ENCODE measurements around the gene CHD2. TPM values are rescaled to one million over a fixed set of nuclear protein-coding genes. Genes with fewer than 3 reads are reported as not detected.

Gene CHD2
- total RNA-seq, 1 experiment from 2014 or later = 101 TPM

DNA sequence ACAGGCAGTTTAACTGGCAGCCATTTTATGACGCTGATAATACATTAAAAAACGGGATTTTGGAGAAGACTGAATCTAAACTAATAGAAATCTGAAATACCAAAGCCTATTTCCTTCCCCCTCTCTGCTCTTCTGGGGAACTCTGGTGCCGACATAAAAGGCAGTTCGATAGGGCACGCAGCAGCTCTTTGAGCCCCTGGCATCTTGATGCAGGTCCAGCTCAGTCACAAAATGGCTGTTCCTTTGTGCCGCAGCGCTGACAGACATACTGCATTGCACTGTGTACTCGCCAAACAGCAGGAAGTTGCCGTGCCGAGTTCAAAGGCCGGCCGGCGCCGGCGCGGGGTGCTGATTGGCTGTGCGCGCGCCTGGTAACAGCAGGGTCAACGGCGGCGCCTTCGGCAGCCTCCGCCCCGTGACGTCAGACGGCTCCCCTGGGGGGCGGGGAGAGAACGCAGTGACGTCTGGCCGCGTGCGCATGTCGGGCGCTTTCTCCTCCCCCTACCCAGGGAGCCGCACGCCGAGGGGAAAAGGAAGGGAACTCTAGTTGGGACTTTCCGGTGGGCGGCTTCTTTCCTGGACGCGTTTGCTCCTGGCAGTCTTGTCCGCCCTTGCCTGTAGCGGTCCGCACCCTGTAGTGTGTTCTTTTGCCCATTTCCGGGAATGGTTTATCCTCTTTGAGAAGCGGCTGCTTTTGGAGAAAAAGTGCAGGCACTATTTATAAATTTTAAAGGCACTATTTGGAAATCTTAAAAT, 4.0 kb downstream of the CHD2 start (continued):
- peak; percentile 95 for TF ChIP-seq ZNF416 (CRISPR knock-in tag; IDR thresholded peaks at IDR 0.05)
- TF ChIP-seq HMGA2 (CRISPR knock-in tag; IDR thresholded peaks at IDR 0.05) = no peak
- TF ChIP-seq ZNF219 (CRISPR knock-in tag; IDR thresholded peaks at IDR 0.05; ENCODE audit: borderline replicate concordance) = no peak
- TF ChIP-seq NFATC4 (CRISPR knock-in tag; IDR thresholded peaks at IDR 0.05) = peak; percentile 92
- no peak for TF ChIP-seq SMAD3 (CRISPR knock-in tag; IDR thresholded peaks at IDR 0.05; ENCODE audit: borderline replicate concordance)
- TF ChIP-seq ZNF121 (CRISPR knock-in tag; IDR thresholded peaks at IDR 0.05) = peak; percentile 98
- no peak for TF ChIP-seq NR2C2 (CRISPR knock-in tag; IDR thresholded peaks at IDR 0.05)
- TF ChIP-seq, protein P1, sequence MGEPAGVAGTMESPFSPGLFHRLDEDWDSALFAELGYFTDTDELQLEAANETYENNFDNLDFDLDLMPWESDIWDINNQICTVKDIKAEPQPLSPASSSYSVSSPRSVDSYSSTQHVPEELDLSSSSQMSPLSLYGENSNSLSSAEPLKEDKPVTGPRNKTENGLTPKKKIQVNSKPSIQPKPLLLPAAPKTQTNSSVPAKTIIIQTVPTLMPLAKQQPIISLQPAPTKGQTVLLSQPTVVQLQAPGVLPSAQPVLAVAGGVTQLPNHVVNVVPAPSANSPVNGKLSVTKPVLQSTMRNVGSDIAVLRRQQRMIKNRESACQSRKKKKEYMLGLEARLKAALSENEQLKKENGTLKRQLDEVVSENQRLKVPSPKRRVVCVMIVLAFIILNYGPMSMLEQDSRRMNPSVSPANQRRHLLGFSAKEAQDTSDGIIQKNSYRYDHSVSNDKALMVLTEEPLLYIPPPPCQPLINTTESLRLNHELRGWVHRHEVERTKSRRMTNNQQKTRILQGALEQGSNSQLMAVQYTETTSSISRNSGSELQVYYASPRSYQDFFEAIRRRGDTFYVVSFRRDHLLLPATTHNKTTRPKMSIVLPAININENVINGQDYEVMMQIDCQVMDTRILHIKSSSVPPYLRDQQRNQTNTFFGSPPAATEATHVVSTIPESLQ (CRISPR knock-in tag; IDR thresholded peaks at IDR 0.05) = no peak
- TF ChIP-seq FOXP1 (CRISPR knock-in tag; IDR thresholded peaks at IDR 0.05; ENCODE audit: borderline replicate concordance) = peak; percentile 64; the same call in 1 of the 2 replicates
- TF ChIP-seq, protein P2, sequence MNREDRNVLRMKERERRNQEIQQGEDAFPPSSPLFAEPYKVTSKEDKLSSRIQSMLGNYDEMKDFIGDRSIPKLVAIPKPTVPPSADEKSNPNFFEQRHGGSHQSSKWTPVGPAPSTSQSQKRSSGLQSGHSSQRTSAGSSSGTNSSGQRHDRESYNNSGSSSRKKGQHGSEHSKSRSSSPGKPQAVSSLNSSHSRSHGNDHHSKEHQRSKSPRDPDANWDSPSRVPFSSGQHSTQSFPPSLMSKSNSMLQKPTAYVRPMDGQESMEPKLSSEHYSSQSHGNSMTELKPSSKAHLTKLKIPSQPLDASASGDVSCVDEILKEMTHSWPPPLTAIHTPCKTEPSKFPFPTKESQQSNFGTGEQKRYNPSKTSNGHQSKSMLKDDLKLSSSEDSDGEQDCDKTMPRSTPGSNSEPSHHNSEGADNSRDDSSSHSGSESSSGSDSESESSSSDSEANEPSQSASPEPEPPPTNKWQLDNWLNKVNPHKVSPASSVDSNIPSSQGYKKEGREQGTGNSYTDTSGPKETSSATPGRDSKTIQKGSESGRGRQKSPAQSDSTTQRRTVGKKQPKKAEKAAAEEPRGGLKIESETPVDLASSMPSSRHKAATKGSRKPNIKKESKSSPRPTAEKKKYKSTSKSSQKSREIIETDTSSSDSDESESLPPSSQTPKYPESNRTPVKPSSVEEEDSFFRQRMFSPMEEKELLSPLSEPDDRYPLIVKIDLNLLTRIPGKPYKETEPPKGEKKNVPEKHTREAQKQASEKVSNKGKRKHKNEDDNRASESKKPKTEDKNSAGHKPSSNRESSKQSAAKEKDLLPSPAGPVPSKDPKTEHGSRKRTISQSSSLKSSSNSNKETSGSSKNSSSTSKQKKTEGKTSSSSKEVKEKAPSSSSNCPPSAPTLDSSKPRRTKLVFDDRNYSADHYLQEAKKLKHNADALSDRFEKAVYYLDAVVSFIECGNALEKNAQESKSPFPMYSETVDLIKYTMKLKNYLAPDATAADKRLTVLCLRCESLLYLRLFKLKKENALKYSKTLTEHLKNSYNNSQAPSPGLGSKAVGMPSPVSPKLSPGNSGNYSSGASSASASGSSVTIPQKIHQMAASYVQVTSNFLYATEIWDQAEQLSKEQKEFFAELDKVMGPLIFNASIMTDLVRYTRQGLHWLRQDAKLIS (CRISPR knock-in tag; IDR thresholded peaks at IDR 0.05; ENCODE audit: borderline replicate concordance) = peak; percentile 94
- peak; percentile 64; the same call in 1 of the 2 replicates for TF ChIP-seq USF1 (CRISPR knock-in tag; IDR thresholded peaks at IDR 0.05)
- TF ChIP-seq ATF2 (CRISPR knock-in tag; IDR thresholded peaks at IDR 0.05; ENCODE audit: borderline replicate concordance, low read depth) = no peak
- peak; percentile 83 for TF ChIP-seq ZNF532 (CRISPR knock-in tag; IDR thresholded peaks at IDR 0.05; ENCODE audit: borderline replicate concordance)
- TF ChIP-seq ELF4 (CRISPR knock-in tag; IDR thresholded peaks at IDR 0.05; ENCODE audit: low read depth) = no peak
- TF ChIP-seq USF2 (CRISPR knock-in tag; IDR thresholded peaks at IDR 0.05) = peak; percentile 65
- no peak for TF ChIP-seq ZNF396 (CRISPR knock-in tag; IDR thresholded peaks at IDR 0.05; ENCODE audit: borderline replicate concordance)
- TF ChIP-seq OVOL2 (CRISPR knock-in tag; IDR thresholded peaks at IDR 0.05; ENCODE audit: borderline replicate concordance) = no peak
- TF ChIP-seq STAT6 (CRISPR knock-in tag; conservative IDR thresholded peaks at IDR 0.05; ENCODE audit: low read depth) = no peak
- no peak for TF ChIP-seq KAT7 (CRISPR knock-in tag; IDR thresholded peaks at IDR 0.05; ENCODE audit: borderline replicate concordance)
- TF ChIP-seq ZNF671 (CRISPR knock-in tag; IDR thresholded peaks at IDR 0.05) = peak; percentile 72; the same call in 1 of the 2 replicates
- TF ChIP-seq E2F1 (CRISPR knock-in tag; IDR thresholded peaks at IDR 0.05) = peak; percentile 86

Data from WTC11 (cell line).